ENCODE results near the gene NRF1. TPM values are rescaled to one million over a fixed set of nuclear protein-coding genes. Genes with fewer than 3 reads are reported as not detected.

NRF1 gene
- total RNA-seq, 1 experiment from 2014 or later: 25.9 TPM

GRCh38 chr7:129649128-129649690, 37.7 kb downstream of the NRF1 start:
- ChIA-PET POLR2A (no interaction called here), CTCF (interaction anchor here (0.9 kb wide), 1 partner anchor 1109 kb away, joined by 3 read pairs; no protein-coding TSS in a partner anchor), RAD21 (ENCODE audit: low non-redundant PET in 1 of 2, low total read pairs in 2 of 2, uncharacterized antibody in 2 of 2, unreplicated experiment in 2 of 2) (no interaction called here)
- no peak overlapping the region for H3K4me2 ChIP-seq (ENCODE audit: low read length)
- H3K36me3 ChIP-seq (ENCODE audit: control insufficient read depth in 1 of 2, insufficient read depth in 2 of 2, low read length in 2 of 2): no peaks in the 10 kb centered on the region
- BruUV-seq (replicated peaks): no TSS peak
- TF ChIP-seq MAX (IDR thresholded peaks at IDR 0.05) (no peak), CTCF (IDR thresholded peaks at IDR 0.05 in 2 of 3, conservative IDR thresholded peaks at IDR 0.05 in 1 of 3; ENCODE audit: borderline replicate concordance in 1 of 3, insufficient read depth in 1 of 3, low read depth in 2 of 3, low read length in 2 of 3) (no peak), ZNF274 (IDR thresholded peaks at IDR 0.05; ENCODE audit: low read depth, low read length) (no peak), SP1 (IDR thresholded peaks at IDR 0.05; ENCODE audit: low read depth) (no peak)
- peaks cover 8 to 18% of the 10 kb centered on the region in 2 experiments; a peak in 3 of 4 replicates for H3K4me1 ChIP-seq (ENCODE audit: control insufficient read depth in 1 of 2, insufficient read depth in 2 of 2, low read length in 2 of 2)
- DNase-seq (ENCODE audit: low read depth, low spot score) (no peak), ATAC-seq (no peak)
- no peaks in the 10 kb centered on the region for H3K27me3 ChIP-seq (ENCODE audit: insufficient read depth, low read length)
- H3K27ac ChIP-seq (ENCODE audit: low read depth, low read length): no peak overlapping the region
- no peaks in the 10 kb centered on the region for H3K9me3 ChIP-seq (ENCODE audit: control insufficient read depth in 1 of 2, insufficient read depth in 1 of 2, low read depth in 1 of 2, low read length in 2 of 2)
- peaks cover 80% of the 10 kb centered on the region for H3K79me2 ChIP-seq (ENCODE audit: insufficient read depth, low read length)
- no peaks in the 10 kb centered on the region for H3K9me2 ChIP-seq (ENCODE audit: insufficient read depth)
- H4K20me1 ChIP-seq (ENCODE audit: insufficient read depth): no peaks in the 10 kb centered on the region; the same call in 1 of the 2 replicates
- H2AFZ ChIP-seq (ENCODE audit: low read depth, low read length, poor library complexity, severe bottlenecking): no peak overlapping the region
- intact Hi-C loops (cut with micrococcal nuclease): no loop called here
- H3K9ac ChIP-seq (ENCODE audit: low read length): no peak overlapping the region
- H3K4me3 ChIP-seq (replicated peaks in 1 of 2; ENCODE audit: low read depth in 1 of 2, low read length in 2 of 2): no peak overlapping the region

GRCh38 chr7:129650056-129650758, 38.7 kb downstream of the NRF1 start:
- H3K4me2 ChIP-seq (ENCODE audit: low read length): no peak overlapping the region
- RAD21 ChIA-PET (ENCODE audit: low non-redundant PET in 1 of 2, low total read pairs in 2 of 2, uncharacterized antibody in 2 of 2, unreplicated experiment in 2 of 2): no interaction called here
- intact Hi-C loops (cut with micrococcal nuclease): no loop called here
- no peaks in the 10 kb centered on the region for H4K20me1 ChIP-seq (ENCODE audit: insufficient read depth)
- no peak overlapping the region for H3K27ac ChIP-seq (ENCODE audit: low read depth, low read length)
- H3K27me3 ChIP-seq (ENCODE audit: insufficient read depth, low read length): no peaks in the 10 kb centered on the region
- H3K79me2 ChIP-seq (ENCODE audit: insufficient read depth, low read length): peaks cover 81% of the 10 kb centered on the region
- POLR2A ChIA-PET: interaction anchor here (0.6 kb wide), 1 partner anchor 365 kb away, joined by 3 read pairs; no protein-coding TSS in a partner anchor
- H2AFZ ChIP-seq (ENCODE audit: low read depth, low read length, poor library complexity, severe bottlenecking): no peak overlapping the region
- H3K9ac ChIP-seq (ENCODE audit: low read length): no peak overlapping the region
- no peaks in the 10 kb centered on the region for H3K9me3 ChIP-seq (ENCODE audit: control insufficient read depth in 1 of 2, insufficient read depth in 1 of 2, low read depth in 1 of 2, low read length in 2 of 2)
- BruUV-seq (replicated peaks): no TSS peak
- H3K4me1 ChIP-seq (ENCODE audit: control insufficient read depth in 1 of 2, insufficient read depth in 2 of 2, low read length in 2 of 2): peaks cover 8 to 18% of the 10 kb centered on the region in 2 experiments; a peak in 3 of 4 replicates
- no peaks in the 10 kb centered on the region for H3K9me2 ChIP-seq (ENCODE audit: insufficient read depth)
- H3K4me3 ChIP-seq (replicated peaks in 1 of 2; ENCODE audit: low read depth in 1 of 2, low read length in 2 of 2): no peak overlapping the region
- CTCF ChIA-PET: no interaction called here
- ATAC-seq (no peak), DNase-seq (ENCODE audit: low read depth, low spot score) (no peak)
- no peaks in the 10 kb centered on the region for H3K36me3 ChIP-seq (ENCODE audit: control insufficient read depth in 1 of 2, insufficient read depth in 2 of 2, low read length in 2 of 2)
- TF ChIP-seq EZH2phosphoT487 (IDR thresholded peaks at IDR 0.05; ENCODE audit: borderline replicate concordance): no peak
- TF ChIP-seq FOSL1 (IDR thresholded peaks at IDR 0.05; ENCODE audit: low read depth): no peak
- no peak for TF ChIP-seq EZH2 (IDR thresholded peaks at IDR 0.05)
- no peak for TF ChIP-seq REST (IDR thresholded peaks at IDR 0.05; ENCODE audit: low read depth)
- no peak for TF ChIP-seq EGR1 (IDR thresholded peaks at IDR 0.05; ENCODE audit: low read depth)
- no peak for TF ChIP-seq POLR2AphosphoS5 (IDR thresholded peaks at IDR 0.05; ENCODE audit: low read depth, low read length)
- no peak for TF ChIP-seq CBX3 (IDR thresholded peaks at IDR 0.05; ENCODE audit: low read depth)
- no peak for TF ChIP-seq YY1 (IDR thresholded peaks at IDR 0.05; ENCODE audit: extremely low read depth, insufficient replicate concordance, low read depth, low read length)
- no peak for TF ChIP-seq SRF (IDR thresholded peaks at IDR 0.05; ENCODE audit: low read depth)
- TF ChIP-seq ELF1 (IDR thresholded peaks at IDR 0.05; ENCODE audit: borderline replicate concordance, low read depth): no peak
- no peak for TF ChIP-seq POLR2A (IDR thresholded peaks at IDR 0.05; ENCODE audit: borderline replicate concordance, extremely low read depth, insufficient read depth, insufficient read length)
